Measurements from ENCODE around the gene C19orf12. TPM values are rescaled to one million over a fixed set of nuclear protein-coding genes. Genes with fewer than 3 reads are reported as not detected.
A peak's percentile ranks its signal among the peaks of the same experiment; 100 is the strongest.

The C19orf12 gene
- 11.1 and 18.8 TPM in 2 replicates for total RNA-seq

DNA sequence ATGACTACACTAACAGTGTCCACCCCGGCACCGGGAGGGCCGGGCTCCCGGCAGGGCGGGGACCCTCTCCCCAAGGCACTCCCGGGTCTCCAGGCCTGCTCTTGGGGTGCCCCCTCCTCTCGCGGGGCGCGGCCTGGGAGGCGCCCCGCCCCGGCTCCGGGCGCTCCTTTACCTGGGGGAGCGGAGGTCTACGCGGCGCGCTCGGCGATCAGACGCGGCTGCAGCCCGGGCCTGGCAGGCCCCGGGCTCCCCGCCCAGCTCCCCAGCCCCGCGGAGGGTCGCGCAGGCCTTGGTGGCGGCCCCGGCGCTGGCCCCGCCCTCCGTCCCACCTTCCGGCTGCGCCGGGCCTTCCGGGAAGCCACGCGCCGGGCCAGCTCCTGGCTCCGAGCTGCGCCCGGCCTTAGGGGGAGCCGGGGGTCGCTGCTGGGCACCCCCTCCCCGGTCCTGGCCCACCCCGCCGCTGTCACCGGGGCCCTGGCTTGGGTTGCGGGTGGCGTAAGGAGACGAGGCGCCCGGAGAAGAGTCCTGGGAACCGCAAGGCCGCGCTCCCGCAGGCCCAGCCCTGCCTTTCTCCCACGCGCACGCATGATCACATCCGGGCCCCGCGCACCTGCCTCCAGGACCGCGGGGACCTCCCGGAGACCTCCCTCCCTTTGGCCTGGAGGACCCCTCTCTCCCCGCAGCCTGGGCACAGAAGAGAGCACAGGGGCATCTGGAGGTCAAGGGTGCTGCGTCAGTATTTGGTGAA, at the start of gene C19orf12:
Gene C19orf12 (minus strand): TSS at position 309 of the 748 bp plus-strand sequence. CDS start 6,848 bp downstream, outside the sequence.
- DNase-seq (ENCODE audit: low read depth in 2 of 2) = peak; percentile 34 to 59

DNA sequence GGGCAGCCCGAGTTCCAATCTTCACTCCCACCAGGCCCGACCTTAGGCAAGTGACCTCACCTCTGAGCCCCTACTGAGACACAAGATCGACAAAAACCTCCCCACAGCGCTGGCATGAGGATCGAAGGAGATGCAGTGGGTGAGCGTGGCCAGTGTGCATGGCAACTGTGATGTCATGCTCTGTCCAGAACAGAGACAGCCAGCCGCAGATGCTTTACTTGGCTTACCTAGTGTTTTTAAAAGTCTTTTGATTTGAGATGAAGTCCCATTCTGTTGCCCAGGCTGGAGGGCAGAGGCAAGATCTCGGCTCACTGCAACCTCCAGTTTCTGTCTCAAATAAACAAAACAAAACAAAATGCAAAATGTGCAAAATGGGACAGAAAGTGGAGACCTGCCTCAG, 49.3 kb upstream of the C19orf12 start:
- no peak for DNase-seq (ENCODE audit: low read depth in 2 of 2)

DNA sequence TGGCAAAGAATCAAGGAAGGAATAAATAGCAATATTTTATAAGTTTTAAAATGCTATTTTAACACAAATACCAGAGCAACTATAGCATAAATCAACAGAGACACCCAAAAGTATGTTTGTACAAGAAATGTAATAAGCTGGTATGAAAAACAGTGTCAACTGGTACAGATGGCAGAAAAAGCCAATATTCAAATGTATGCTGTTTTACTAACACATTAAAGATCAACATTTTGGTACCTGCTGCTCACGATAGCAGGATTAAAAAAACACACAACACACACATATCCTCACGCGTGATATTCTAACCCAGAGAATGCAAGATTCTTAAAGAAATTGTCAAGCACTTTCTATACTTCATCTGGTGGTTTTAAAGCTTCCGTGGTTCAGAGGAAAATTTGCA, 48.1 kb upstream of the C19orf12 start:
- no peak for DNase-seq (ENCODE audit: low read depth in 2 of 2)

DNA sequence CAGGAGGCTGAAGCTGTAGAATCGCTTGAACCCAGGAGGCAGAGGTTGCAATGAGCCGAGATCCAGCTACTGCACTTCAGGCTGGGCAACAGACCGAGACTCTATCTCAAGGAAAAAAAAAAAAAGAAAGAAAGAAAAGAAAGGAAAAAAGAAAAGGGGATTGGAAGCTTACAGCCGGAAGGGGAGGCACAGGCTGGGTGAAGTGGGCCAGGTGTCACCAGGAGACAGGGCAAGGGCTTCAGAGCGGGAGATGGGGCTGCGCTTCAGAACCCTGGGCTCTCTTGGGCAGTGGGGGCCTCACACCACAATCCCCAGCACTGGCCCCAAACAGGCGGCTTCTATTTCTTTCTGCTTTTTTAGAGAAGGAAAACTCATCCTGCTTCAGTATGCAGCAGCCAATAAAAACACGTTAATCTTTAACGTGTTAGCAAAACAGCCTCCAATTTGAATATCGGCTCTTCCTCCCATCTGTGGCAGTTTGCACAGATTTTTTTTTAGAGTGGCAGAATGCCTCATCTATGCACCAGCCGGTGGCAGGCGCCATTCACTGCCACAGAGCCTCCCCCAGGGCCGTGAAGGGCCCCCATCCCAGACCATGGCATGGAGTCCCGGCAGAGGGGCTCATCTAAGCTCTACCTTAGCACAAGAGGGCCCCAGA, 46.6 kb upstream of the C19orf12 start:
- DNase-seq (ENCODE audit: low read depth in 2 of 2) = no peak

DNA sequence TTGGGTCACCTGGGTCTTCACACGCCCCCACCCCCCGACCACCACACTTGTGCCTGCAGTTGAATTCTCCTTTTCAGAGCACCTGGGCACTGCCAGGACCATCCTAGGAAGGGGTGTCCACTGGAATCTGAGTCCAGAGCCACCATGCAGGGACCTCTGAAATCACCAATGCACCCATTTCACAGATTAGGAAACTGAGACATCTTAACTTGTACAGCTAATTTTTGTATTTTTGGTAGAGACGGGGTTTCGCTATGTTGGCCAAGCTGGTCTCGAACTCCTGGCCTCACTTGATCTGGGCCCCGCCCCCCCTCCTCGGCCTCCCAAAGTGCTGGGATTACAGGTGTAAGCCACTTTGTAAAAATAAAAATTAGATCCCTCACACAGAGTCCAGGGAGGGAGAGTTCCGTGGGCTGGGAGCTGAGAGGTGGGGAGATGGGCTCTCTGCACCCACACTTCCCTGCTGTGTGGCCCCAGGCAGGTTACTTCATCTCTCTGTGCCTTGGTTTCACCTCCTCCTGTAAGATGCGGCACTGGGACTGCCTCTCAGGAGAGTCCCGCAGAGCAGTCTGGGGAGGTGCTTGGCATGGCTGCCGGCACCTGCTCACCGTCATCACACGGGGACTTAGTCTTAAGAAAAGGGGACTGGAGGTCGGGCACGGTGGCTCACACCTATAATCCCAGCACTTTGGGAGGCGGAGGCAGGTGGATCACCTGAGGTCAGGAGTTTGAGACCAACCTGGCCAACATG, 45.9 kb upstream of the C19orf12 start:
- no peak for DNase-seq (ENCODE audit: low read depth in 2 of 2)

DNA sequence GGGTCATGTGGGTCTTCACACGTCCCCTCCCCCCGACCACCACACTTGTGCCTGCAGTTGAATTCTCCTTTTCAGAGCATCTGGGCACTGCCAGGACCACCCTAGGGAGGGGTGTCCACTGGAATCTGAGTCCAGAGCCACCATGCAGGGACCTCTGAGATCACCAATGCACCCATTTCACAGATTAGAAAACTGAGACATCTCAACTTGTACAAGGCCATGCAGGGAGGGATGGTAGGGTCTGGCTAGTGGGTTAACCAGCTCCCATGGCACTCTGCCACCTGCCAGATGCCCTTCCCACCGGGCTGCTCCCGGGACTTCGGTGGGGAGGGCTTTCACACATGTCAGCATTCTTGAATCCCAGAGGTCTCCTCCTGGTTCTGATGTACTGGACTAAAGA, 44.3 kb upstream of the C19orf12 start:
- no peak for DNase-seq (ENCODE audit: low read depth in 2 of 2)

DNA sequence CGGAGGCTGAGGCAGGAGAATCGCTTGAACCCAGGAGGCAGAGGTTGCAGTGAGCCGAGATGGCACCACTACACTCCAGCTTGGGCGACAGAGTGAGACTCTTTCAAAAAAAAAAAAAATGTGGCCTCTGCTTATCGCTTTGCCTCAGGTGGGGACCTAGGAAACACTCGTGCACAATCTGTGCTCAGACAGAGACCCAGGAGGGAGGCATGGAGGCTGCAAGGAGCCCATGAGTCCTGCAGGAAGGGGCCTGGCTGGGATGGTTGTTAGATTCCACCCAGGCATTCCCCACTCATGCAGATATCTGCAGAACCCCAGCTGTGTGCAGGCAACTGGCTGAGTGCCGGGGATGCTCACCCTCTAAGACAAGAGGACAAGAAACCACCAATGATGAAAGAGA, 43.8 kb upstream of the C19orf12 start:
- DNase-seq (ENCODE audit: low read depth in 2 of 2) = no peak

DNA sequence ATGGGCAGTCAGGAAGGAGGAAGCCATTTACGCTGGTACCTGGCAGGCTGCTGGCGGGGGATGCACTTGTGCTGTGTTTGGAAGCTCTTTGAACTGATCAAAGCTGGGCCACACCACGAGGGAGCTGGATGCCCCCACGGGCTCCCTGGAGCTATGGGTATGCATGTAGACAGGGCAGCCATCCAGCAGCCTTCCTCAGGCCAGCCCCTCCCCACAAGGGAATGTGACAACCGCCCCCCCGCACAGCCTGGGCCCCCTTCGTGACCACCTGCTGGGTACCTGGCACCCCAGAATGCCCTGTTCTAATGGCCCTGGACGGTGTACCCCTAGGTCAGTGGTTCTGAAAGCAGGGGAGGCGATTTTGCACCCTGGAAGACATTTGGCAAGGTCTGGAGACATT, 42.5 kb upstream of the C19orf12 start:
- no peak for DNase-seq (ENCODE audit: low read depth in 2 of 2)

DNA sequence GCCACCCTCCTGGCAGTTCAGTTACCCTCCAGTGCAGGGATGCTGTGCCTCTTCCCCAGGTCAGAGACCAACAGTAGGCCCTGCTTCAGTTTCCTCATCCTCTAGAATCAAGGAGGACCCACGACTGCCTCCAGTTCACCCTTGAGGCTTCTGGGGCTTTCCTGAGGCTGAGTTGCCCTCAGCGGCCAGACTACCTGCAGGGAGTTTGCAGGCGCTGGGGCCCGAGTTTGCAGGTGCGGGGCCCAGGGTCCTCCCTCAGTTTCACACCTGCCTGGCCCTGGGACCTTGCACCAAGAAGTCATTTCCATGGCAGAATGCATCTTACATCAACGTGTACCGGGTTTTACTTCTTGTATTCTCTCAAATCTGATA, 38.9 kb upstream of the C19orf12 start:
- DNase-seq (ENCODE audit: low read depth in 2 of 2) = no peak

DNA sequence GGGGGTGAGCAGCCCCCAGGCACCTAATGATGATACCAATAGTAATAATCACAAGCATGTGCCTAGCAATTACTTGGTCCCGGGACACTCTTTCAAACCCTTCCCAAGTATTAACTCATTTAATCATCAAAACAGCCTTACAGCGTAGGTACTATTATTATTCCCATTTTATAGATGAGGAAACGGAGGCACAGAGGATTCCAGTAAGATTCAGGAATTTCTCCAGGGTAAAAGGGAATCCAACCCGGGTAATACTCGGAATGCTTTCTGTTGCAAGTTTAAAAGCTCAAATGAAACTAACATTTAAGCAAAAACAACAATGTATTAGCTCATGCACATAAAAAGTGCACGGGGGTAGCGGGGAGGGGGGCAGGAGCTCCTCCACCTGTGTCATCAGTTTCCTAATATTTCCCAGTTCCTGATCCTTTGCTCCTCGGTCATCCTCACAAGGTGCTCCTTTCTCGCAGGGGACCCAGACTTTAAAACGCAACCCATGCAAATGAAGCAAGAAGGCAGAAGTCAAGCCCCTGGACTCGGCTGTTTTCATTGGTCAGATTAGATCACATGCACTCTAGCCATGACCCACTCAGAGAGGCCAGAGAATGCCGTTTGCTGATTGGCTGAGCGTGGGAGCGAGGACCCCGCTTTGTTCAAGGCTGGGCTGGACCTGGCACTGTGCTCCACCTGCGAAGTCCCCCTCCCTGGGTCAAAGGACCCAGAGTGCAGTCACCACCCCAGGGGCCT, 38.3 kb upstream of the C19orf12 start:
- no peak for DNase-seq (ENCODE audit: low read depth in 2 of 2)

DNA sequence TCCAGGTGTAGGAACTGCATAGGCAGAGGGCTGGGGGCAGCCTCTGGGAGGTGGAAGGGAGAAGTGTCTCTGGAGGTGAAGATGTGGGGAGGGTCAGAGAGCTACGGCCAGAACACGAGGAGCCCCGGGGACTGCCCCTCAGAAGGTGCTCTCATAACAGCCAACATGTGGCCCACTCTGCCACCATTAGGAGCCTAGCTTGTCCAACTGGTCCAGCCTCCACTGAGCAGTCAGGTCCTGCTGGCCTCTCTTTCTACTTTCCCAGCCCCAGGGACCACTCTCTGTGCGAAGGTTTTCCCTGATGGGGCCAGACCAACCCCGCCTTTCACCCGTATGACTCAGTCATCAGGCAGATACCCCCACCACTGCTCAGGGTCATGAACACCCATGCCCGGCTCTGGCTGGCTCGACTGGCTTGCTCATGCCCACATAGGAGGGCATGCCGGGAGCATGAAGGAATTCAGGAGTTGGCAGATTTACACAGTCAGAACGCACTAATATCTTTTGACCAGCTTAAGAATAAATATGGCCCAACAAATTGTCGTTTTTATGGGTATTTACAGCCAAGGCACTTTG, 37.5 kb upstream of the C19orf12 start:
- DNase-seq (ENCODE audit: low read depth in 2 of 2) = no peak

DNA sequence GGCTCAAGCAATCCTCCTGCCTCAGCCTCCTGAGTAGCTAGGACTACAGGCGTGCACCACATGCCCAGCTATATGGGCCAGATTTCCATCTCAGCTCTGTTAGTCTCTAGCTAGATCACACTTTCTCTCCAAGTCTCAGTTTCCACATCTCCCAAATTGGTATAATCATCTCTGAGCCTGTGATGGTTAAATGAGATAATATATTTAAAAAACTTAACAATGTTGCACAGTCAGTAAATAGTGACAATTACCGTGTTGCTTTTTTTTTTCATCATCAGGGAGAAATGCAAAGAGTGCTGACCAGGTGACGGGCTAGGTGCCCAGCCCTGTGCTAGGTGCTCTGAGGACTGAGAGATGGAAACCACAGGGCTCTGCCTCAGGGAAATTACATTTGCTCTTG, 36.9 kb upstream of the C19orf12 start:
- DNase-seq (ENCODE audit: low read depth in 2 of 2) = no peak

DNA sequence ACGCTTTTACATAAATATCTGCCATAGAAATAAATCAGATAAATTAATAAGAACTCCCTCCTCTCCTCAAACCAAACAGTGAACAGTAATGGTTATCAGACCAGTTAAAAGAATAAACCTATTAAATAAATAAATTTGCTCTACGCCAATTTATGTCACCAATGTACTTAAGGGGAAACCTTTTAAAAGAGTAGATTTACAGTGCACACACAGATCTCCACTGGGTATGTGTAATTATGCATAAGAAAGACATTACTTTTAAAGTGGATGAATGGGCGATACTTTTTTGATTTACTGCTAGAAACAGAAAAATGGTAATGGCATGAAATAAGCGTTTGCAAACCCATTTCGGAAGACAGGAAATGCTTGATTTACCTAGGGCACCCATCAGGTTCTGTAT, 34.9 kb upstream of the C19orf12 start:
- no peak for DNase-seq (ENCODE audit: low read depth in 2 of 2)

DNA sequence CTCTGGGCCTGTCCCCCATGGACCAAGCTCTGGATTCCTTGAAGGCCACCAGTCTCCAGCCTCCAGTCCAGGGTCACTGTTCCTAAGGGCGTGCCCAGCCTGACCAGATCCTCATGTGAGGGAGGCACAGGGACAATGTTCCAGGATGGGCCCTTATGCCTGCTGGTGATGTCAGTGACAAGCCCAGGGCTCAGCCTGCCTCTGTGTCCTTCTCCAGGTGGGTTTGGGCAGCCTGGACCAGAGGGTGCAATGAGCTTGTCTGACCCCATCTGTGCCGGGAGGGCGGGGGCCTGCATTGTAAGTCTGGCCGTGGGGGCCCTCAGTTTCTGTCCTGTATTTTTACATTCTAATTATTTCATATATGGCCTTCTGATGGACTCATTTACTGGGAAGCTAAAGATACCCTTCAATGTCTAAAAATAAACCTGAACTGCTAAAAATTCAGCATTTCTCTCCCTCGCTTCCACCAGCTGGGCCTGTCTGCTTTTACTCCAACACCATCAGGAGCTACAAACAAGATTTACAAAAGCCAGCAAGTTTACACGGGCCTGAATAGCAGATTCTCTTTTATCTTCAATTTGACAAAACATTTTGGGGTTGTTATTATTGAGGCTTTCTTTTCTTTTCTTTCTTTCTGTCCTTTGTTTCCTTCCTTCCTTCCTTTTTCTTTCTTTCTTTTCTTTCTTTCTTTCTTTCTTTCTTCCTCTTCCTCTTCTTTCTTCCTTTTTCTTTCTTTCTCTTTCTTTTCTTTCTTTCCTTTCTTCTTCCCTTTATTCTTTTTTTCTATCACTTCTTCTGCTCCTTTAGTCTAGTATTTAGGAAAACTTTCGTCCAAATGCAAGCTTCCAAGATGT, 34.2 kb upstream of the C19orf12 start:
- no peak for DNase-seq (ENCODE audit: low read depth in 2 of 2)

DNA sequence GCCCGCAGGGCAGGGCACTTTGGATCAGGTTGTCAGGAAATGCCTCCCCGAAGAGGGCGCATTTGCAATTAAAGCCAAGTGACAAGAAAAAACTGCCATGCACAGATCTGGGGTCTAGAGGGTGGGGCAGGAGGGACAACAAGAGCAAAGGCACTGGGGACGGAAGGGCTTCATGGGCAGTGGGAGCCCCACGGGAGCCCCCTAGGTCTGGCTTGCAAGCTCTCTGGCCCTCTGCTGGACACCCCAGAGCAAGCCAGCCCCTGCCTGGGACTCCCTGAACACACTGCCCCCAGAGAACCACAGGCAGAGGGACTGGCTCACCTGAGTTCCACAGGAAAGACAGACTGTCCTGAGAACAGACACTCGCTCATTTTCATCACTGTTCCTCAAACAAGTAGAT, 30.2 kb upstream of the C19orf12 start:
- DNase-seq (ENCODE audit: low read depth in 2 of 2) = no peak

DNA sequence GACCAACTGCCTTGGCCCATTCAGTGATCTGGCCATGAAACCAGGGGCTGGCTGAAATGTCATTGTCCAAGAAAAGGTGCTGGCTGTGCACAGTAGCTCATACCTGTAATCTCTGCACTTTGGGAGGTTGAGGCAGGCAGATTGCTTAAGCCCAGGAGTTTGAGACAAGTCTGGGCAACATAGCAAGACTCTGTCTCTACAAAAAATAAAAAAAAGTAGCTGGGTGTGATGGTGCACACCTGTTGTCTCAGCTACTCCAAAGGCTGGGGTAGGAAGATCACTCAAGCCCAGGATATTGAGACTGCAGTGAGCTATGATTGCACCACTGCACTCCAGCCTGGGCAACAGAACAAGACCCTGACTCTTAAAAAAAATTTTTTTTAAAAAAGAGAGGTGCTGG, 28.6 kb upstream of the C19orf12 start:
- no peak for DNase-seq (ENCODE audit: low read depth in 2 of 2)

DNA sequence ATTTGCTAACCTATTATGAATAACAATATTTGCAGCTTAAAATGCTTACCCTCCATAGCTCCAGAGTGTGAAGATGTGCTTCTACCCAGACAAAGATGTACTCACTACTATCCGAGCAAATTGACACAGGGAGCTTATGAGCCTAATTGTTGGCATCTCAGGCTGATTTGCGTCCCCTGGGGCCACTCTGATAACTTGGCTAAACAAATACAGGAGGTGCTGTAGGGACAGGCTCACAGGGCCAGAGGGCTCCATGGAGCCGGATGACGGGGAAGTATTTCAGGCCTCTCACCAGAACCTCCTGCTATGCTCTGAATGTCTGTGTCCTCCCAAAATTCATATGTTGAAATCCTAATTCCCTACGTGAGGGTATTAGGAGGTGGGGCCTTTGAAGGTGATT, 26.7 kb upstream of the C19orf12 start:
- DNase-seq (ENCODE audit: low read depth in 2 of 2) = no peak

DNA sequence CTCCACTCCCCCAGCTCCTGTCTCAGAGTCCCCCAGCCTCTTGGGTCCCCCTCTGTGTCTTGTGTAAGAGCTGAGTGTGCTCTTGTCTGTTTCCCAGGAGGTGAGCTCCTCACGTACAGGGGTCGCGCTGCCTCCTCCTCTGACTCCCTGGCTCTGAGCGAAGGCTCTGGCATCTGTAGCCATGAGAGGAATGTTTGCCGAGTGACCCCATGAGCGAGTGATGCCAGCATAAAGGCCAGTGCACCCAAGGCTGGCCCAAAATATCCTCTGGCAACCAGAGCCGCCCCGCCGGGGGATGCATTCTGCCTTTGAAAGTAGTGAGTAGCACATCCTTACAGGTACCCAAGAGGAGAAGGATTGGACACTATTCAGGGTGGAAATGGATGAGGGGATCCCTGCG, 26.2 kb upstream of the C19orf12 start:
- no peak for DNase-seq (ENCODE audit: low read depth in 2 of 2)

DNA sequence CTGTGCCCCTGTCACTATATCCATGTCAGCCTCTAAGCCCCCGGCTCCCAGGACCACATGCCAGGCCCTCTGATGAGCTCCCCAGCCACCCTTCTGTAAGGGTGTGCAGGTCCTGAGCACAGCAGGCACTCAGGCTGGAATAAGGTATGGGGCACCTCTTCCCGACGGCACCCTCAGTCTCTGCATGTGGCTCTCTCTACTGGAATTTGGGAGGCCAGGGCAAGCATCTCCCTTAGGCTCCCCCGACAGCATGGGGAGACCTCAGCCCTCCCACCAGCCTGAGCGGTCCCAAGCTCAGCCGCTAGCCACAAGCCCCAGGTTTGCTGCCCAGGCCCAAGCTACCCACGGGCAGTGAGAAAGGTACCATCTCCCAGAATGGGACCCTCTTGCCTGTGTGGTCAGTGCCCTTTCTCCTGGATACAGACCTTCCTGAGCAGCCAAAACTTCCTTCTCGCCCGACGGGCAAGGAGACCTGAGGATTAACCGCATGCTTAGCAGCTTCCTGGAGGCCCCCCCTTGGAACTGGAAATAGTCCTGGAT, 22.5 kb upstream of the C19orf12 start:
- DNase-seq (ENCODE audit: low read depth in 2 of 2) = no peak

DNA sequence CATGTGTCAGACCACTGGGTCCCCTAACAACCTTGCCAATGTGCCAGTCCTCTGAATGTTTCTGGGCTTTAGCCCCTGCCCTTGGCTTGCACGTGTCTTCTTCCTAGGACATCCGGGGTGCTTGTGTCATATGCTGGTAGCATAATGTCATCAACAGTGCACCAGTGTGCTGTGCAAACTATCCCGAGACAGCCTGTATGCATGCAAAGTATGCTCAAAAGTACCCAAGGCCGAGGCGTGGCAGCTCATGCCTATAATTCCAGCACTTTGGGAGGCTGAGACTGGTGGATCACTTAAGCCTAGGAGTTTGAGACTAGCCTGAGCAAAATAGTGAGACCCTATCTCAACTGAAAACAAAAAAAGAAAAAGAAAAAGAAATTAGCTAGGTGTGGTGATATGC, 20.8 kb upstream of the C19orf12 start:
- no peak for DNase-seq (ENCODE audit: low read depth in 2 of 2)

Measured in lung microvascular endothelial cell (primary cell).